ENCODE data around the gene COTL1. TPM values are rescaled to one million over a fixed set of nuclear protein-coding genes. Genes with fewer than 3 reads are reported as not detected.

Gene COTL1
- total and polyA plus RNA-seq, 4 donors, result 41.4 to 182 (median 132) TPM

DNA sequence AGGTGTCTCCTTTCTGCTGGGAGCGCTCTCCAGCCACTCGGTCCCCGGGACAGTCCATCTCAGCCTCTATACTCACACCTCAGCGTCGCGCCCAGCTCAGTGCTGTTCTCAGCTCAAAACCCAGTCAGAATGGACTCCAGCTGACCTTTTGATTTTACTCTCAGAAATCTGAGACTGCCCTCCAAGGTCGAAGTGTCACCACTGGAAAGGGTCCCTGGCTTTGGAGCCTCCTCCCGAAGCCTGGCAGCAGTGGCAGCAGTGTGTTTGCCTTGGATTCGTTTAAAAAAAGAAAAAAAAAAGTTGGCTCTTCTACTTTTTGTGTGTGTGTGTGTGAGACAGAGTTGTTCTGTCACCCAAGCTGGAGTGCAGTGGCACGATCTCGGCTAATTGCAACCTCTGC lies 40.8 kb upstream of the COTL1 start:
- H3K4me3 ChIP-seq (ENCODE audit: low read depth, low read length), result no peak overlapping the region
- 90% methylated on average over 11 of the region's 11 CpGs for WGBS (ENCODE audit: insufficient coverage)
- peaks cover 87% of the 10 kb centered on the region for H3K36me3 ChIP-seq (ENCODE audit: control insufficient read depth, insufficient read depth, low read length)
- no peaks in the 10 kb centered on the region for H3K4me1 ChIP-seq (ENCODE audit: control insufficient read depth, insufficient read depth, low read length)
- no peak for DNase-seq (ENCODE audit: low read depth in 4 of 6, low spot score in 6 of 6)
- no peaks in the 10 kb centered on the region for H3K27me3 ChIP-seq (ENCODE audit: control insufficient read depth, insufficient read depth, low read length)
- no peaks in the 10 kb centered on the region for H3K9me3 ChIP-seq (ENCODE audit: control insufficient read depth, insufficient read depth, low read length)
- H3K27ac ChIP-seq (ENCODE audit: low read depth, low read length), result no peak overlapping the region

DNA sequence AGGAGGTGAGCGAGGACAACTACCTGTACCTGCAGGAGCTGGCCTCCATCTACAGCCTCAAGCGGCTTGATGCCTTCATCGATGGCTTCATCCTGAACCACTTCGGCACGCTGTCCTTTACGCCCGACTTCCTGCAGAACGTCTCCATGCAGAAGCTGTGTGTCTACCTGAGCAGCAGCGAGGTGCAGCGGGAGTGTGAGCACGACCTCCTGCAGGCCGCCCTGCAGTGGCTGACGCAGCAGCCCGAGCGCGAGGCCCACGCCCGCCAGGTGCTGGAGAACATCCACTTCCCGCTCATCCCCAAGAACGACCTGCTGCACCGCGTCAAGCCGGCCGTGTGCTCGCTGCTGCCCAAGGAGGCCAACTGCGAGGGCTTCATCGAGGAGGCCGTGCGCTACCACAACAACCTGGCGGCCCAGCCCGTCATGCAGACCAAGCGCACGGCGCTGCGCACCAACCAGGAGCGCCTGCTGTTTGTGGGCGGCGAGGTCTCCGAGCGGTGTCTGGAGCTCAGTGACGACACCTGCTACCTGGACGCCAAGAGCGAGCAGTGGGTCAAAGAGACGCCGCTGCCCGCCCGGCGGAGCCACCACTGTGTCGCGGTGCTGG lies 39.5 kb upstream of the COTL1 start:
- Histone ChIP-seq H3K4me1 (ENCODE audit: control insufficient read depth, insufficient read depth, low read length) (no peaks in the 10 kb centered on the region), H3K27ac (ENCODE audit: low read depth, low read length) (no peak overlapping the region), H3K9me3 (ENCODE audit: control insufficient read depth, insufficient read depth, low read length) (no peaks in the 10 kb centered on the region), H3K36me3 (ENCODE audit: control insufficient read depth, insufficient read depth, low read length) (peaks cover 86% of the 10 kb centered on the region), H3K4me3 (ENCODE audit: low read depth, low read length) (no peak overlapping the region), H3K27me3 (ENCODE audit: control insufficient read depth, insufficient read depth, low read length) (no peaks in the 10 kb centered on the region)
- no peak for DNase-seq (ENCODE audit: low read depth in 4 of 6, low spot score in 6 of 6)
- 98% methylated on average over 50 of the region's 50 CpGs for WGBS (ENCODE audit: insufficient coverage)

GRCh38 chr16:84656649-84657048 lies 38.8 kb upstream of the COTL1 start:
- Histone ChIP-seq H3K27ac (ENCODE audit: low read depth, low read length) (no peak overlapping the region), H3K9me3 (ENCODE audit: control insufficient read depth, insufficient read depth, low read length) (no peaks in the 10 kb centered on the region), H3K4me3 (ENCODE audit: low read depth, low read length) (no peak overlapping the region), H3K27me3 (ENCODE audit: control insufficient read depth, insufficient read depth, low read length) (no peaks in the 10 kb centered on the region), H3K4me1 (ENCODE audit: control insufficient read depth, insufficient read depth, low read length) (no peaks in the 10 kb centered on the region), H3K36me3 (ENCODE audit: control insufficient read depth, insufficient read depth, low read length) (peaks cover 79% of the 10 kb centered on the region)
- 95% methylated on average over 21 of the region's 22 CpGs for WGBS (ENCODE audit: insufficient coverage)
- DNase-seq (ENCODE audit: low read depth in 4 of 6, low spot score in 6 of 6), result no peak

- H3K36me3 ChIP-seq (ENCODE audit: control insufficient read depth, insufficient read depth, low read length), result peaks cover 63% of the 10 kb centered on the region
- peaks cover 3% of the 10 kb centered on the region for H3K4me1 ChIP-seq (ENCODE audit: control insufficient read depth, insufficient read depth, low read length)
- no peak overlapping the region for H3K27ac ChIP-seq (ENCODE audit: low read depth, low read length)
- H3K27me3 ChIP-seq (ENCODE audit: control insufficient read depth, insufficient read depth, low read length), result no peaks in the 10 kb centered on the region
- H3K9me3 ChIP-seq (ENCODE audit: control insufficient read depth, insufficient read depth, low read length), result no peaks in the 10 kb centered on the region
- 63% methylated on average over 5 of the region's 6 CpGs for WGBS (ENCODE audit: insufficient coverage)
- H3K4me3 ChIP-seq (ENCODE audit: low read depth, low read length), result no peak overlapping the region
- DNase-seq (ENCODE audit: low read depth in 4 of 6, low spot score in 6 of 6), result no peak
These were observed 37.1 kb upstream of the COTL1 start for GRCh38 chr16:84654998-84655397.

GRCh38 chr16:84654238-84654637 lies 36.4 kb upstream of the COTL1 start:
- peaks cover 8% of the 10 kb centered on the region for H3K4me1 ChIP-seq (ENCODE audit: control insufficient read depth, insufficient read depth, low read length)
- DNase-seq (ENCODE audit: low read depth in 4 of 6, low spot score in 6 of 6), result no peak
- no peaks in the 10 kb centered on the region for H3K9me3 ChIP-seq (ENCODE audit: control insufficient read depth, insufficient read depth, low read length)
- no peaks in the 10 kb centered on the region for H3K27me3 ChIP-seq (ENCODE audit: control insufficient read depth, insufficient read depth, low read length)
- WGBS (ENCODE audit: insufficient coverage), result 90% methylated on average over 3 of the region's 3 CpGs
- no peak overlapping the region for H3K27ac ChIP-seq (ENCODE audit: low read depth, low read length)
- H3K36me3 ChIP-seq (ENCODE audit: control insufficient read depth, insufficient read depth, low read length), result peaks cover 57% of the 10 kb centered on the region
- no peak overlapping the region for H3K4me3 ChIP-seq (ENCODE audit: low read depth, low read length)

GRCh38 chr16:84652566-84652965 lies 34.7 kb upstream of the COTL1 start:
- no peak overlapping the region for H3K27ac ChIP-seq (ENCODE audit: low read depth, low read length)
- 79% methylated on average over 4 of the region's 7 CpGs for WGBS (ENCODE audit: insufficient coverage)
- H3K36me3 ChIP-seq (ENCODE audit: control insufficient read depth, insufficient read depth, low read length), result peaks cover 42% of the 10 kb centered on the region
- DNase-seq (ENCODE audit: low read depth in 4 of 6, low spot score in 6 of 6), result no peak
- H3K4me3 ChIP-seq (ENCODE audit: low read depth, low read length), result no peak overlapping the region
- no peaks in the 10 kb centered on the region for H3K9me3 ChIP-seq (ENCODE audit: control insufficient read depth, insufficient read depth, low read length)
- peaks cover 13% of the 10 kb centered on the region for H3K4me1 ChIP-seq (ENCODE audit: control insufficient read depth, insufficient read depth, low read length)
- no peaks in the 10 kb centered on the region for H3K27me3 ChIP-seq (ENCODE audit: control insufficient read depth, insufficient read depth, low read length)

DNA sequence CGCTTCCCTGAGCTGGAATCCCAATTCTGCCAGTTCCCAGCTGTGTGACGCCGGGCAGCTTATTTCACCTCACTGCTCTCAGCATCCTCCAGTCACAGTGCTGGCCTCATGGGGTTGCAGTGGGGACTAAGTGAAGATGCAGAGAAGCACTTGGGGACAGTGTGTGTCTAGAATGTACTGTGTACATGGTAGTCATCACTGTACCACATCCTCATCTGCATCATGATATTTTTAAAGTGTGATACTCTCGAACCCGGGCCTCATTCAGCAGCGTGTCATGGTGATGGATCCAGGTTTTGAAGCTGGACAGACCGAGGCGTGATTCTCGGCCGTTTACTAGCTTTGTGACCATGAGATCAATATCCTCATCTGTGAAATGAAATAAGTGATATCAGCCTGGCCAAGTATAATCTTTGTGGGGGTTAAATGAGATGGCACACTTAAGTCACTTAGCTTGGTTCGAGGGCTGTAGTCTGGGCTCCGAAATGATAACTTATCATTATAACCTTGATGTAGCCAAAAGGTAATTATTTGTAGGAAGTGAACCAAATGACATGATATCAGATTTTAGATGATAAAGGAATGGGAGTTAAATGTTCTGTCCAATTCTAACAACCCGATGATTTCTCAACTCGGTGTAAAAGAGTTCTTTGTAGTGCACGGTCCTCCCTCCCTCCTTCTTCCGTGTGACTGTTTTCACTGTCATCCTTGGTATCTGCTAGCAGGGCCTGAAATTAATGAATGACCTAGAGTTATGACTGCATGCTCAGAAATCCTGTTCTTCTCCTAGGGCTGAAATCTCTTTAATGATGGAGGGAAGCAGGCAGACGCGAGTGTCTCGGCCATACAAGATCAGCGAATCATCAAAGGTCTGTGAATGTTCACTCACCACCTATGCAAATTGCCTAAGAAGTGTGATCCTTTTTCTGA lies 32.4 kb upstream of the COTL1 start:
- H3K4me3 ChIP-seq (ENCODE audit: low read depth, low read length), result peak overlapping the region; percentile 0
- H3K27me3 ChIP-seq (ENCODE audit: control insufficient read depth, insufficient read depth, low read length), result no peaks in the 10 kb centered on the region
- peaks cover 30% of the 10 kb centered on the region for H3K36me3 ChIP-seq (ENCODE audit: control insufficient read depth, insufficient read depth, low read length)
- no peaks in the 10 kb centered on the region for H3K9me3 ChIP-seq (ENCODE audit: control insufficient read depth, insufficient read depth, low read length)
- no peak overlapping the region for H3K27ac ChIP-seq (ENCODE audit: low read depth, low read length)
- WGBS (ENCODE audit: insufficient coverage), result no CpG with 5 or more reads among the region's 20 CpGs
- H3K4me1 ChIP-seq (ENCODE audit: control insufficient read depth, insufficient read depth, low read length), result peaks cover 17% of the 10 kb centered on the region
- DNase-seq (ENCODE audit: low read depth in 4 of 6, low spot score in 6 of 6), result no peak

GRCh38 chr16:84649511-84649861 lies 31.6 kb upstream of the COTL1 start:
- peaks cover 22% of the 10 kb centered on the region for H3K36me3 ChIP-seq (ENCODE audit: control insufficient read depth, insufficient read depth, low read length)
- 70% methylated on average over 6 of the region's 11 CpGs for WGBS (ENCODE audit: insufficient coverage)
- H3K4me1 ChIP-seq (ENCODE audit: control insufficient read depth, insufficient read depth, low read length), result peaks cover 17% of the 10 kb centered on the region
- peak overlapping the region; percentile 54 for H3K4me3 ChIP-seq (ENCODE audit: low read depth, low read length)
- no peaks in the 10 kb centered on the region for H3K9me3 ChIP-seq (ENCODE audit: control insufficient read depth, insufficient read depth, low read length)
- no peak for DNase-seq (ENCODE audit: low read depth in 4 of 6, low spot score in 6 of 6)
- no peak overlapping the region for H3K27ac ChIP-seq (ENCODE audit: low read depth, low read length)
- H3K27me3 ChIP-seq (ENCODE audit: control insufficient read depth, insufficient read depth, low read length), result no peaks in the 10 kb centered on the region

- peak in 2 of 6 donors; percentile 34 to 40 for DNase-seq (ENCODE audit: low read depth in 4 of 6, low spot score in 6 of 6)
- Histone ChIP-seq H3K27ac (ENCODE audit: low read depth, low read length) (no peak overlapping the region), H3K36me3 (ENCODE audit: control insufficient read depth, insufficient read depth, low read length) (peaks cover 15% of the 10 kb centered on the region), H3K4me1 (ENCODE audit: control insufficient read depth, insufficient read depth, low read length) (peaks cover 17% of the 10 kb centered on the region), H3K27me3 (ENCODE audit: control insufficient read depth, insufficient read depth, low read length) (no peaks in the 10 kb centered on the region), H3K4me3 (ENCODE audit: low read depth, low read length) (peak overlapping the region; percentile 54), H3K9me3 (ENCODE audit: control insufficient read depth, insufficient read depth, low read length) (no peaks in the 10 kb centered on the region)
- WGBS (ENCODE audit: insufficient coverage), result 2% methylated on average over 92 of the region's 96 CpGs
These were observed 31.0 kb upstream of the COTL1 start for GRCh38 chr16:84648595-84649510.
